Measurements from ENCODE around the gene CCDC102A.

CCDC102A gene

DNA sequence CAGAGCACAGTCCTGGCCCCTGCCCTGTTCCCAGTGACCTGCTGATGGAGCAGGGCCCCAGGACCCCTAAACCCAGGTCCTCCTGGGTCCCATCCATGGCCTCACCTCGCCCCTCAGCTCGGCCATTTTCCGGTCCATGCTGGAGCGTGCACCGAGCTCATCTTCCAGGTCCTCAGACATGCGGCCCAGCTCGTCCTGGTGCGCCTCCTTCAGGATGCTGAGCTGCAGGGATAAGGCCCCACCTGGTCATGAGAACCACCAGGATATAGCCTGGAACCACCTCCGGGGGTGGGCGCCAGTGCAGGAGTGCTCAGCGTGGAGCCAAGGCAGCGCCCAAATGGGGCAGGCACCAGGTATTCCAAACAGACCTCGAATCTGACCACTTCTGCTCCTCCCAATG lies 17.9 kb downstream of the CCDC102A start:
- no peak for DNase-seq (ENCODE audit: low spot score)

DNA sequence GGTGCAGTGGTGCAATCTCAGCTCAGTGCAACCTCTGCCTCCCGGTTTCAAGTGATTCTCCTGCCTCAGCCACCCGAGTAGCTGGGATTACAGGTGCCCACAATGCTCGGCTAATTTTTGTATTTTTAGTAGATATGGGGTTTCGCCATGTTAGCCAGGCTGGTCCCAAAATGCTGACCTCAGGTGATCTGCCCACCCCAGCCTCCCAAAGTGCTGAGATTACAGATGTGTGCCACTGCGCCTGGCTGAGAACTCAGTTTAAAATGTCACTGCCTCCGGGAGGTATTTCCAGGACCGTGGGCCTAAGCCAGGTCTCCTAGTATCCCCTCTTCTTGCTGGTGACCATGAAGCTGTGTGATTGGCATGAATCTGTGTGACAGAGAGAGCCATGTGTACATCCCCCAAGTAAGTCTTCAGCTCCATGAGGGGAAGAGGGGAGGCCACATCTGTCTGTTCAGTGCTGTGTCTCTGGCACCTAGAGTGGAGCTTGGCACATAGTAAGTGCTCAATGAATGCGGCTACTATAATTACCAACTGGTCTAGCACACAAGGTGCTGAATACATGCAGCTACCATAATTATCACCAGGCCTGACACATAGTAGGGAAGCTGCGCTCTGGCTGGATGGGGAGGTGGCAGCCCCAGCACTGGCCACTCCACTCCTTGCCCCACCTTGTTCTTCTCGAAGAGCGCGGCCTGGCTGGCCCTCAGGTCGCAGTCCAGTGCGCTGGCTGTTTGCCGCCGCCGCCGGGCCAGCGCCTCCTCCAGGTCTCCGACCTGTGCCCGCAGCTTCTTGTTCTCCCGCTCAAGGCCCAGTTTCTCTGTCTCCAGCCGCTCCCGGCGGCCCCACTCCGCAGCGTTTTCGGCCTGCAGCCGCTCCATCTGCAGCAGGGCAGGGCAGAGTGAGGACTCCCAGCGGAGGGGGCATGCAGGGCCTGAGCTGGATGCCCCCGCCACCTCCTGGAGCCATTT lies 18.7 kb downstream of the CCDC102A start:
- no peak for DNase-seq (ENCODE audit: low spot score)

DNA sequence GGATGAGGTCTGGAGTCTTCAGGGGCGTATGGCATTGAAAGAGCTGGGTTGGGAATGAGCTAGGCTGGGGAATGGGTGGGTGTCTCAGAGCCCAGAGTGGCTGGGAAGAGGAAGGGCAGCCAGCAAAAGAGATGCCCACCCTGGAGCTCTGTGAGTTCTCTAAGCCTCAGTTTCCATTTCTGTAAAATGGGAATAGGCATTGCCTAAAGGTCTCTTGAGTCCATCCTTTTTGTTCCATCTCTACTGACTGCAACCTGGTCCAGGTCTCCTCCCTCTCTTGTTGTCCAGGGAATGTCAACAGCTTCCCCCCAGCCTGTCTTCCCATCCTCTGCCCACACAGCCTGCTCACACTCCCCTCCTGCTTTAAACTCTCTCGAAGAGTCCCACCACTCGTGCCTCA lies 19.6 kb downstream of the CCDC102A start:
- DNase-seq (ENCODE audit: low spot score) = no peak

DNA sequence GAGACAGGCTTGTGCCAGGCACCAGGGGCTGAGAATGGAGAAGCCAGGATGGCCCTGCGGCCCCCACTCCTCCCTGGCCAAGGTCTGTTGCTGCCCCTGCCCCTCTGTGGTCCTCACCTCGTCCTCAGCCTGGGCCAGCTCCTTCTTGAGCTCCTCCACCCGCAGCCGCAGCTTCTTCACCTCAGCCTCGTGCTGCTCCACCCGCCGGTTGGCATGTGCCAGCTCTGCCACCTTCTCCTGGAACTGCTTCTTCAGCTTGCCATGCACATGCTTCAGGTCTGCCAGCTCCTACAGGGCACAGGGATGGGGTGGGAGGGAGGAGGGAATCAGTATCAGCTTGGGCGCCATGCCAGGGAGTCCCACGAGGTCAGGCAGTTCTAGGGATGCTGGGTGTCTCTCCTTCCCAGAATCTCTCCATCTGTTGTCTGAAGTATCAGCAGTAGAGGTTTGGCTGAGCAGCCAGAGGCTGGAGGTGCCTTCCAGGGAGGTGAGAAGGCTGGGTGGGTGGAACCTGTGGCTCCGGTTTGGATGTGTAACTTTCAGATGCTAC lies 20.1 kb downstream of the CCDC102A start:
- DNase-seq (ENCODE audit: low spot score) = no peak

DNA sequence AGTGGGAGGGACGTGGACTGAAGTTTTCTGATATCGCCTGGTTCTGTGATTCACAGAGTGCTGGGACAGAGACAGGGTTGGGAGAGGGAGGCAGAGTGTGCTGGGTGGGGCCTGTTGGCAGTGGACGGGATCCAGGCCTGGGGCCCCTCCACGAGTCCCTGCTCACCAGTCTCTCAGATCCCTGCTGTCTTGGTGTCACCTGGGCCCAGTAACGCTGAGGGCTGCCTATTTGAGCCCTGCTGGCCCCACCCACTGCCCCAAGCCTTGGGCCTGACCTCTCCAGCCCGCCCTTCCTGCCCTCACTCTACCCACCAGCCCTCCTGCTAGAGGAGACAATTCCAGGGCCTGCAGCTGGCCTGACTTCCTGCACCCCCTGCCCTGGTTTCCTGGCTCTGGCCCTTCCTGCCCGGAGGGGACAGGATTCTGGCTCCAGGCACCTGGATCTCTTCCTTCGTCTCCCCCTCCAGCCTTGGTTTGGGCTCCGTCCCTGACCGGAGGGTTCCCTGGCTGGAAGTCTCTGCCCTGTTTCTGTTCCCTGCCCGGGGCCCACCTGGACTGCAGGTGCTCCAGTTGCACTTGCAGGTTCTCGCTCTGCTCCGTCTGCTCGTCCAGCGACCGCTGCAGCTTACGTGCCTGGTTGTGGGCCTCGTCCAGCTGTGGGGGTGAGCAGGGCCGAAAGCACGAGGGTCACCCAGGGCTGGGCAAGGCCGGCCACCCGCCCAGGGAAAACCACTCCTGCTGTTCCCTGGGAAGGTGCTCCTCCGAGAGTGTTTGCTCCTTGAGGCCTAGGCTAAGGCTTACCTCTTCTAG lies 21.4 kb downstream of the CCDC102A start:
- no peak for DNase-seq (ENCODE audit: low spot score)

DNA sequence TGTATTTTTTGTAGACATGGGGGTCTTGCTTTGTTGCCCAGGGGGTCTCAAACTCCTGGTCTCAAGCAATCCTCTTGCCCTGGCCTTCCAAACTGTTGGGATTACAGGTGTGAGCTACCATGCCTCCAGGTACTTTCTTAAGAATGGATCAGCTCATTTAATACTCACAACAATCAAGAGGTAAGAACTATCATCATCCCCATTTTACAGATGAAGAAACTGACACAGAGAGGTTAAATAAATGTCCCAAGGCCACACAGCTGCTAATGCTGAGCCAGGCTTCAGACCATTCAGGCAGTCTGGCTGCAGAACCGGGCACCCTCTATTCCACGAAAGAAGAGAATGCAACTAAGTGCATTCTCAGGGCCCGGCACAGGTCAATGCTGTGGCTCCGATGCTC lies 22.0 kb downstream of the CCDC102A start:
- DNase-seq (ENCODE audit: low spot score) = no peak

DNA sequence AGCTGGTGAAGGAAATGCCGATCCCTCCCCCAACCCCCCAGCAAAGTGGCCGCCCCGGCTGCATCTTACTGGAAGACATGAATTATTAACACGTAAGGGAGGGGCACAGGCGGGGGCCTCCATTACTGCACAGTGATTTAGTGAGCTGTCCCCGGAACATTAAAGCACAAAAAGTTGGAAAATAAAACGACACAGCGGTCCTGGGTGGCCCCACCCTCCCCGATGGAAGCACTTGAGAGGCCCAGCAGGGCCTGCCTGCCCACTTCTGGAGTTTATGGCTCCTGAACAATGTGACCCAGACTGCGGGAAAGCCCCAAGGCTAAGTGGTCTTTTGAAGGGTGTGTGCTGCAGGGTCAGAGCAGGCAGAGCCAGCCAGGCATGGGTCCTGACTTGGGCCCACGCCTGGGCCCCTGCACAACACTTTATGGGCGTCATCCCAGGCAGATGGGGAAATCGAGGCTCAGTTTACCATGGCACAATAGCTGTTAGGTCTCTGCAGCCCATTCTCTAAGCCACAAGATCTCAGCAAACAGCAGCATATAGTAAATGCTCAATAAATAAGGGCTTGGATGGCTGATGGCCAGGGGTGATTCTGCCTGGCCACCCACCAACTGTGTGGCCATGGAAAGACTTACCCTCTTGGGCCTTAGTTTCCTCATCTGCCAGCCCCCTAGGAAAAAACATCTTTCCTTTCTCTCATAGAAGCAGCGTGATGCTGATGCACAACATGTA lies 22.8 kb downstream of the CCDC102A start:
- DNase-seq (ENCODE audit: low spot score) = peak; percentile 51

DNA sequence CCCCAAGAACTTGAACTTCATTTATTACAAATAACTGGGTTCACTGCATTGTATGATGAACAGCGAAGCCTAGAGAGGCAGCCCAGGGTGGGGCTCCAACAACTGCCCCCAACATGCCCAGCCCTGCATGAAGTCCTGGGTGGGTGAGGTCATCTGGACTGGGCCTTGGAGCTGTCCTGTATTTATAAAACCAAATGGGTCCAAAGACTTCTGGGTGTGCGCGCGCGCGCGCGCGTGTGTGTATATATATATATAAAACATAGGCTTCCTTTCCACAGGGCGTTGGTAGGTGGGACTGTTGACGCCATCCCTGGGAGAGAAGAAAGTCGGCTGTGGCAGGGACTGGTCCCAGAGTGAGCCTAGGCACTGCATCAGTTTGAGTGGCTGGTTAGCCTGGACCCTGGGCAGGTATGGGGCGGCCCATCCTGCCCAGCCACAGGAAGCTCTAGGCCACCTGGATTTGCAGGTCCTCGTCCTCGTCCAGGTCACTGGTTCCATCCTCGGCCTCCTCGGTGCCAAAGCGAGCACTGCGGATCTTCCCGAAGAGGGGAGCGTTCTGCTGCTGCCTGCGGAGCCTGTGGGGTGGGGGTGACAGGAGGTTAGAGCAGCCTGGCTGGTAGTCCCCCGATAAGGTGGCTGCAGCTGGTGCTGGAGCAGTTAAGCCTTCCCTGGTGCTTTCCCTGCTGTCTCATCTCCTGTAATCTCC lies 23.9 kb downstream of the CCDC102A start:
- no peak for DNase-seq (ENCODE audit: low spot score)

DNA sequence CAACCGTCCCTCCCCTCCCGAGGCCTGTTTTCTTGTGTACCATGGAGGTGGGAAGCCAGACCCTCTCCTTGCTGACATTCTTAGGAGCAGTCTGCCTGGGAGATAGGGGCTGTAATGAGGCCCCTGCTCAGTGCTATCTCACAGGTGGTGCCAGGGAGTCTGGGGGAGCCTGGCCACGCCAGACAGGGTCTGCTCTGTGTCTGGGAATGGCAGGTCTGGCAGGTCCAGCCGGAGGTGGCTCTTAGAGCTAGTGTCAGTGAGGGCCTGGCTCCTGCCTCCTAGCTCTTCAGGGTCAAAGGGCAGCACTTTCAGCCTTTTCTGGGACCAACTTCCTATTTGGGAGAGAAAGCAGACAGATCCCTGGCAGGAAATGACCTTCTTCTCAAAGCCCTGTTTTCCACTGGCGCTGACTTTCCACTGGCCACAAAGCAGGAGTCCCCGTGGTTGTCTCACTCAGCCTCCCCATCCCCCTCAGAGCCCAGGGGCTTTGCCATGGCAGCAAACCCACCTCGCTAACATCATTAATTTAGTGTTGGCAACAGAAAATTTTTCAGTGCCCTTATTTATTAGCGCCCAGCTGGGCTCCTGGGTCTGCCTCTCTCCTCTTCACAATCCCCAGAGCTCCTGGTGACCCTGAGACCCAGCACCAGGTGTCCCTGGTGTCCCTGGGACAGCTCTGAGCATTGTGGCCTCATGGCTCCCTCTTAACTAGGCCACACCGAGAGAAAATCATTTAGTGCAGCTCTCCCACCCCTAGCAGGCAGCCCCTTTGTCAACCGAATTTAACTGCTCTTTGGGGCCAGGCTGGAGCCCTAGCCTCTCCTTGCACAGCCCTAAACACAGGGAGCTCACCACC lies 26.1 kb downstream of the CCDC102A start:
- no peak for DNase-seq (ENCODE audit: low spot score)

DNA sequence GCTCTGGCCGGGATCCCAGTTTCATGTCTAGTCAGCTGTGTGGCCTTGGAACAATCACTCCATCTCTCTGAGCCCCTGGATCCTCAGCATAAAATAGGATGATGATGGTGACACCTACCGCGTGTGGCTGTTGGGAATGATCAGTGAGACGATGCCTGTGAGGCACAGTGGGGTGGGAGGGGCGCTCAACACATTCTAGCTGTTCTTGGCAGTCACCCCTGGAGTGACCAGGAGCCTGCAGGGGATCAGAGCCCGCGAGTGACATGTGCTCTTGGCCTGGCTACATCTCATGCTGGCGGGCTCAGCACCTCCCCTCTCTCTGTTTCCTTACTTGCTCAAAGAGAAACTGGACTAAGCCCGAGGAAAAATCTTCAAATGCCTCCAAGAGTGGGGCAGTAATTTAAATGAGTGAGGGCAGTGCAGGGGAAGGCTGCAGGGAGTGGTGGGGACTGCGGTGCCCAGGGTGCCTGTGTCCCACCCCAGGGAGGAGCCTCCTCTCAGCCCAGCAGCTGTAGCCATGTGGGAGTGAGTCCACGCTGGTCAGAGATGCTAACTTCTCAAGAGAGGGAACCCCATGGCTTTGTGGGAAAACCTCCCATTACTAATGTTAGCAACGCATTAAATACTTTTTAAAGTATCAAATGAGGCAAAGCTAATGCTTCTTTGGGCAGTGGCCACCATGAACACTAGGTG lies 27.0 kb downstream of the CCDC102A start:
- DNase-seq (ENCODE audit: low spot score) = no peak

DNA sequence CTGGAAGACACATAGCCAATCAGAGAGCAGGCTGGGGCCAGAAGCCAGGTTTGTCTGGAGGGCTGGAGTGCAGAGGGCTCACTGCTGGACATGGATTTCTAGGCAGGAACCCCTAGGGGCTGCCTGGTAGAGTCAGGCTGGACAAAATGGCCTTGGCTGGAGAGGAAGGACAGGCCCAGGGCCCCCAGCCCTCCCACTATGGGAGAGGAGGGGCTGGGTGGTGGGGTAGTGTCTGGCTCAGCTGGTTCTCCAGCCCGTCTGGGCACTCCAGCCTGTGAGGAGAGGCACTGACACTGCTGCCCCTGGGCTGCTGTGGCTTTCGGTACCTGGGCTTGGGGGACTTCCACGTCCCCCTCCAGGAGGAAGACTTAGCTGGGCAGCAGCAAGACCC lies 28.3 kb downstream of the CCDC102A start:
- no peak for DNase-seq (ENCODE audit: low spot score)

DNA sequence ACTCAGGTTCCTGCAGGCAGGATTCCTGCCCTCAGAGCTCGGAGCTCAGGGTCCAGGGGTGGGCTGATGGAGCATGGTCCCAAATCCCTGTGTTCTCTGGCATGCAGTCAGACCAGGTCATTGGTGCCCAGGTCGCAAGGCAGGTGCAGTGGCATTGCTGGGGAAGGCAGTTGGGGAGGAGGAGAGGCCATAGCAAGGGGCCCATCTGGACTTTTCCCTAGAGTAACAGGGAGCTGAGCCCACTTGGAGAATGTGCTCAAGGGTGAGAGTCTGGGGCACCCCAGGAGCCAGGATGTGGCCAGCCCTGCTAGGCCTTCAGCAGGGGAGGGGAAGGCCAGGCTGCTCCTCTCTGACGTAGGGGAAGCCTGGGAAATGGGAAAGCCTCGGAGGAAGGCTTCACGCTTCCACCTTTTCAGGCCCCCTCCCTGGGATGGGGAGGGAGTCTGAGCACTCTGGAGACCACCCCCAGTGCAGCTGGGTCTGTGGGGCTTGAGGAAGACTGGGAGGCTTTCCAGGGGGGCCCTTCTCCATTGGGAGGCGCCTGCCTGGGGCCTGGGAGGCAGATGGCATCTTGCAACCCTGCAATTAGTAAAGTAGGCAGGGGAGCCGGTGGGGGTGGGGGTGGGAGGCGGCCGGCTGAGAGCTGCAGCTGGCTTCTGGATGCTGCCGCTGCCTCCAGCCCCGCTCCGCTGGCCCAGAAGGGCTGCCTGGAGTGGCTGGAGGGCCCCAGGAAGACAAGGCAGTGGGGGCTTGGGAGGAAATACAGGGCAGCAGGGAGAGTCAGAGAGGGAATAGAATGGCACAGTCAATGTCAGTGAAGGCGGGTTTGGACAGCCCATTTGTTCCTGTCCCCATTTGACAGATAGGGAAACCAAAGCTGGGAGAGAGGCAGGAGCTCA lies 29.0 kb downstream of the CCDC102A start:
- no peak for DNase-seq (ENCODE audit: low spot score)

DNA sequence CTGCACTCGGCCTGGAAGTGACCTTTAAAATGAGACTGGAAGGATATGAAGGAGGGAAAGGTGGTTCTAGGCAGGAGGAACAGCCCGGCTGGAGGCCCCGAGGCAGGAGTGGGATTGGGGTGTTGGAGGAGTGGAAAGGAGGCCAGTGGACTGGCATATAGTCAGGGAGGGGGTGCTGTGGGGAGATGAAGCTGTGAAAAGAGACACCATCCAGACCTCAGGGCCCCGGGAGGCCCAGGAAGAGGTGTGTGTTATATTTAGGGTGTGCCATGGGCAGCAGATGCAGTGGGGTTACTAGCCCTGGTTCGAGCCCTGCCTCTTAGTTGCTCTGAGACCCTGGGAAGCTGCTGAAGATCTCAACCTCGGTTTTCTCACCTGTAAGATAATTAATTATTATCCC lies 31.2 kb downstream of the CCDC102A start:
- no peak for DNase-seq (ENCODE audit: low spot score)

DNA sequence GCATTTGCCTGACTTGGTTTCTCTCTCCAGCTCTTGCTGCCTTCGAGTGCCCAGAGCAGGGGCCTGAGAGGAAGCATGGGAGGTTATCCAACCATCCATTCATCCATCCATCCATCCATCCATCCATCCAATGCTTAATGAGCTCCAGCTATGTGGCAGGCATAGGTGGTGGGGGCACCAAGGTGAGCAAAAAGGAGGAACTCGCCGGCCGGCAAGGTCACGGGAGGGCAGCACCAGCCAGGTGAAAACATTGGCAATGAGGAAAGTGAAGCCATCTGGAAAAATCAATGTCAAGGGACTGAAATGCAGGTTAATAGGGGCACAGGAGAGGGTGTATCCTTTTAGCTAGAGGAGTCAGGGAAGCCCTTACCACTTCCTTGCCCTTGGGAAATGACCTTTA lies 31.9 kb downstream of the CCDC102A start:
- DNase-seq (ENCODE audit: low spot score) = no peak

DNA sequence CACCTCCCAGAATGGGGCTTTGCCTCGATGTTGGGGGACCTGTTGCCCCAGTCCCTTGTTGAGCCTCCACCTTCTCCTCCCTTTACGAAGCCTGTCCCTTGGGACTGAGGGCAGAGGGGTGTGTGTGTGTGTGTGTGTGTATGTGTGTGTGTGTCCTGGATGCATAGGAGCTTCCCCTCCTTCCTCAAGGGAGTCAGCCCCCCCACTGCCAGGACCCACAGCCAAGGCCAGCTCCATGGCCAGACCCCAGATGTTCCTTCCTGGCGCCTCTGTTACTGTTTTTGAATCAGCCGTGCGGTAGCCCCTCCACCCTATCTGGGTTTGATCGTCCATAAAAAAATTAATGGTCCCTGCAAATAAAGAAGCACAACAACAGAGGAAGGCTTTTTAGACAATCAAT lies 32.4 kb downstream of the CCDC102A start:
- no peak for DNase-seq (ENCODE audit: low spot score)

DNA sequence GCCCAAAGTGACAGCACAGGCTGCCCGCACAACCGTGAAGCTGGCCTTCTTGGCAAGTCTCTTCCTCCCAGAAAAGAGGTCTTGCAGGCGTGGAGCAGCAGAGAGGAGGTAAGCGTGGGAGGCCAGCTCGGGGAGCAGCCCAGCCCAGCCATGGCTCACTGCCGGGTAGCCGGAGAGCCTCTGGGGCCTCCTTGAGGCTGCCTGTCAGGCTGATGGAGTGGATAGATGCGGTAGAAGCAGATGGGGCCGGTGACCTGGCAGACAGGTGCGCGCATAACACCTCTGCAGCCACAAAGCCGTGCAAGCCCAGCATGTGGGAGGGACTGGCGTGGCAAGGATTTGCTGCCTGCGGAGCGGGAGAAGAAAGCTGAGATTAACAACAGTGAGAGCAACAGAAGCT lies 33.0 kb downstream of the CCDC102A start:
- no peak for DNase-seq (ENCODE audit: low spot score)

DNA sequence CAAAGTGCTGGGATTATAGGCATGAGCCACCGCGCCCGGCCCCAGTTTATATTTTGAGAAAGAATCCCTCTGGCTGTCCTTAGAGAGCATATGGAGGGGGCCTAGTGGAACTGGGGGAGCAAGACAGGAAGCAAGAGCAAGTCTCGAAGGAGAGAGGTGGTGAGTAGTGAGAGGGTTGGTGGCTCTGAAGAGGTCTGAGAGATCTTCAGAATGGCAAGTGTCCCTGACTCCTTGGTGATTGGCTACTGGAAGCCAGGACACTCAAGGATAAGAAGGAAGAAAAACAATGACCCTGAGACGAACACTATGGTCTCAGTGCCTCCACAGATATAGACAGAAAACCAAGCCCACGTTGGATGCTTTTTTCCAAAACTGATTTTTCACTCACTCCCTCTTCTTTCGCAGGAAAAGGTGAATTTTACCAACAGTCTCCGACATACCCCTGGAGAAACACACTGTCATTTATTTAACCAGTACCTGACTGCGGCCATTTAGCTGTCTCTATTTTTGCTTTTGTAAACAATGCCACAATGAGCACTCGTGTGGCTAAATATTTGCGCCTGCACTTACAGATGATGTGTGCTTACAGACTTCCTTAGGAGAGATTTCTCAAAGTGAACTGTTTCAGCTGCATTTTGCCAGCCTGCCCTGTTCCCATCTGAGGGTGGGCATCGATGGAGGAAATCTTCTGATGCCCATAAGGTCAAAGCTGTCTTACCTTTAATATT lies 34.2 kb downstream of the CCDC102A start:
- no peak for DNase-seq (ENCODE audit: low spot score)

DNA sequence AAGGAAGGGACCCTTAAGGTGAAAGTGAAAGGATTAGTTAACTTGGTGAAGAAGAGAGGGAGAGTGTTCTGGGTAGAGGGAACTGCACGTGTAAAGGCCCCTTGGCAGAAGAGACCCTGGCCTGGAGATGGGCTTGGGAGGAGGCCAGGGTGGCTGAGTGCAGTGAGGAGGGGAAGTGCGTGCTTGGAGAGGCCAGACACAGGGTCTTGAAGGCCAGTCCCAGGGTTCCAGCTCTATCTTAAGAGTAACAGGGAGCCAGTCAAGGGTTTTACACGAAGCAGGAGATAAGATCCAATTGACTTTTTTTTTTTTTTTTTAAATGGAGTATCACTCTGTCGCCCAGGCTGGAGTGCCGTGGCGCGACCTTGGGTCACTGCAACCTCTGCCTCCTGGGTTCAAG lies 34.9 kb downstream of the CCDC102A start:
- DNase-seq (ENCODE audit: low spot score) = no peak
